Measurements from ENCODE around the gene MAD1L1.

MAD1L1 gene

DNA sequence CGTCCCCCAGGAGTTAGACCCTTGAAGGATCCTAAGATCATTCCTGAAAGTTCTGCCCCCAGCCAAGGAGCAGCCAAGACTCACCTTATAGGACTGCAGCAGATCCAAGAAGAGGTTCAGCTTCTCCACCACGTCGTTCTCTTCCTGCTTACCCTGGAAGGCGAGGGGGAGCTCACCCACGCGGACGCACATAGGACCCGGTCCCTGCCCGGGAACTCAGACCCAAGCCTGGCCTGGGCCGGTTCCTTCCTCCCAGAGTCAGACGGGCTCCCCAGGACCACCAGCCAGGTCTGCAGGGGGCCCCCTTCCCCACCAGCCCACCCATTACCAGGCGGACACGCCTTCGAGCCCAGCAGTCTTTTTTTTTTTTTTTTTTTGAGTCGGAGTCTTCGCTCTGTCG is 24.9 kb upstream of the MAD1L1 start:
- no peak overlapping the region for H3K4me3 ChIP-seq (ENCODE audit: low read length)
- H3K27ac ChIP-seq (ENCODE audit: low read length): no peak overlapping the region
- H3K27me3 ChIP-seq (ENCODE audit: insufficient read depth, low read length): no peaks in the 10 kb centered on the region
- no peaks in the 10 kb centered on the region for H3K4me1 ChIP-seq (ENCODE audit: insufficient read depth, low read length)
- no peak overlapping the region for H3K9ac ChIP-seq (ENCODE audit: low read depth, low read length)
- H3K36me3 ChIP-seq (ENCODE audit: insufficient read depth, low read depth, low read length): peaks cover 11% of the 10 kb centered on the region
- H3K9me3 ChIP-seq (ENCODE audit: insufficient read depth, low read depth, low read length): no peaks in the 10 kb centered on the region

DNA sequence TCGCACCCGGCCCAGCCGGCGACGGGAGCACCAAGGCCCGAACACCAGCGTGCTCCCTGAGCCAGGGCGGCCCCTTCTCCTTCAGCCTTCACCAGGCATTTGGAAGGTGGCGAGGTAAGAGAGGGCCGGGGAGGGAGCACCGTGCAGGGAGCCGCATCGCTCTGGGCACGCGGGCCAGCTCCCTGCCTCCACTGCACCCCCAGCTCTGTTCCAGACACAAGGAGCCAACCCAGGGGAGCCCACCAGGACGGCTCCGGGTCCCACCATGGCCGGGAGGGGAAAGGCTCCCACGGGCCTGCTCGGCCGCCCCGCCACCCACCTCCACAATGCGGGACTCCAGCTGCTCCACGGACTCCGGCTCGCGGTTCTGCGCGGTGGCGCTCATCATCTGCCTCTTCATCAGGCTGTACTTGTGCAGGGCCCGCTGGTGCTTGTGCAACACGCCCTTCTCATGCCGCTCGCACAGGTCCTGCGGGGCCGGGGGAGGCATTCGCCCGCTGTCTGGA is 24.4 kb upstream of the MAD1L1 start:
- no peaks in the 10 kb centered on the region for H3K27me3 ChIP-seq (ENCODE audit: insufficient read depth, low read length)
- peaks cover 6% of the 10 kb centered on the region for H3K36me3 ChIP-seq (ENCODE audit: insufficient read depth, low read depth, low read length)
- H3K27ac ChIP-seq (ENCODE audit: low read length): no peak overlapping the region
- no peak overlapping the region for H3K4me3 ChIP-seq (ENCODE audit: low read length)
- no peaks in the 10 kb centered on the region for H3K4me1 ChIP-seq (ENCODE audit: insufficient read depth, low read length)
- H3K9me3 ChIP-seq (ENCODE audit: insufficient read depth, low read depth, low read length): no peaks in the 10 kb centered on the region
- no peak overlapping the region for H3K9ac ChIP-seq (ENCODE audit: low read depth, low read length)

DNA sequence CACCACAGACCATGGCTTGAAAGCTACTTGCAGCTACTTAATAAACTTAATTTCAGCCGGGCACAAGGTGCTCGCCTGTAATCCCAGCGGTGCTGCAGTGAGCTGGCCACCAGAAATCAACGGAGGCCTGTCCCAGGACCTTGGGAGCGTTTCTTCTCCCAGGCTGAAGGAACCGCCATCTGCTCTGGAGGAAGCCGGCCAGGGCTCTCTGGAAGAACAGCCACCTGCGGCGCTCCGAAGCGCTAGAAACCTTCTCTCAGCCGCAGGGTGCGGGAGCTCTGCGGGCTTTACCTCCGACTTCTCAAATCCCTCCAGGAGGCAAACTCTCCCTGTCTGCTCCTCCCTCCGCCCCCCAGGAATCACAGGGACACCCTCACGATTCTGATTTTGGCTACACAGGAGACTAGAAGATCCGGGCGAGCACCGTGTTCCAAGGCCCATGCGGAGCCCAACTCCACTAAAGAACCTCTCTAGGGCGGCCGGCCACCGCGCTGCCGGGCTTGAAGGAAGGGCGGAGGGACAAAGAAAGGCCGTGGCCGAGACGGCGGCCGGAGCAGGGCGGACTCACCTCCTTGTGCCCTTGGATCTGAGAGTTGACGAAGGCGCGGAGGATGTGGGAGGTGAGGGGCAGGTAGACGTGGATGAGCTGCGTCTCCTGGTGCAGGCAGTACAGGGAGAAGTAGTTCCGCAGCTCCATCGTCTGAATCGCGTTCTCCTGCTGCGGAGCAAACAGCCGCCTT is 23.7 kb upstream of the MAD1L1 start:
- H3K27ac ChIP-seq (ENCODE audit: low read length): no peak overlapping the region
- H3K9ac ChIP-seq (ENCODE audit: low read depth, low read length): no peak overlapping the region
- no peaks in the 10 kb centered on the region for H3K4me1 ChIP-seq (ENCODE audit: insufficient read depth, low read length)
- no peaks in the 10 kb centered on the region for H3K27me3 ChIP-seq (ENCODE audit: insufficient read depth, low read length)
- H3K4me3 ChIP-seq (ENCODE audit: low read length): no peak overlapping the region
- peaks cover 5% of the 10 kb centered on the region; the same call in 1 of the 2 replicates for H3K36me3 ChIP-seq (ENCODE audit: insufficient read depth, low read depth, low read length)
- no peaks in the 10 kb centered on the region for H3K9me3 ChIP-seq (ENCODE audit: insufficient read depth, low read depth, low read length)

DNA sequence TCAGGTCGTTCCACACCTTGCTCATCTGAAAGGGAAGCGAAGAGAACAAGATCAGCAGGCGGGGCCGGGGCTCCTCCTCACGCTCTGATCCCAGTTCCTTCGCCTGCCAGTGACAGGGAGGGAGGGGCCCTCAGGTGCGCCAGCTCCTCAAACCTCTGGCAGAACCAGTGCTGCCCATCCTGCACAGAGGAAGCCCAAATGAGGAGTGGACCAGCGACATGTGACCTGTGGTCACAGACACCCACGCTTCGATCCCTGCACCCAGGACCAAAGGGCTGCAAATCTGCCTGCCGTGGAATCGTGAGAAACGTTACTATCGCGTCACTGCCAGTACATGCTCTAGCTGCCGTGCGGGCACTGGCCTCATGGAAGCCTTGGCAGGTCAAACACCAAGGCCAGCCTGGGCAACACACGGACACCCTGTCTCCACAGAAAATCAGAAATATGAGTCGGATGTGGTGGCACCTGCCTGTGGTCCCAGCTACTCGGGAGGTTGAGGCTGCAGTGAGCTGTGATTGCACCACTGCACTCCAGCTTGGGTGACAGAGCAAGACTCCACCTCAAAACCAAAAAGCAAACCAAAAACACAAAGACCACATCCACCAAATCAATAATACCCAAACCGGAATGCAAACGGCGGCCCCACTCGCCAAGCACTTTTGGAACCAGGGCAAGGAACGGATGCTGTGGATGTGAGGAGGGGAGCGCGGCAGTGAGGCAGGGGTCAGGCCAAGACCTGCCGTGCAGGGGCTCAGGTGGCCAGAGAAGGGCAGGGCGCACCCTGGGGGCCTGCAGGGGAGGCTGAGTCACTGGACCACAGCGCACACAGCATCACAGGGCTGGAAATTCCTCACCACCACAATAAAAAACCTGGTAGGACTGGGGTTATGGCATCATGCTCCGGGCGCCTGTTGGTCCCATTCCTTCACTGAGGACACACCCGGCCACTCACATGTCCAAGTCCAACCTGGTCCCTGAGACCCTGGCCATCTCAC is 22.7 kb upstream of the MAD1L1 start:
- Histone ChIP-seq H3K27me3 (ENCODE audit: insufficient read depth, low read length) (no peaks in the 10 kb centered on the region), H3K9ac (ENCODE audit: low read depth, low read length) (no peak overlapping the region), H3K4me3 (ENCODE audit: low read length) (no peak overlapping the region), H3K27ac (ENCODE audit: low read length) (no peak overlapping the region), H3K9me3 (ENCODE audit: insufficient read depth, low read depth, low read length) (no peaks in the 10 kb centered on the region), H3K4me1 (ENCODE audit: insufficient read depth, low read length) (no peaks in the 10 kb centered on the region), H3K36me3 (ENCODE audit: insufficient read depth, low read depth, low read length) (peaks cover 5% of the 10 kb centered on the region; the same call in 1 of the 2 replicates)

DNA sequence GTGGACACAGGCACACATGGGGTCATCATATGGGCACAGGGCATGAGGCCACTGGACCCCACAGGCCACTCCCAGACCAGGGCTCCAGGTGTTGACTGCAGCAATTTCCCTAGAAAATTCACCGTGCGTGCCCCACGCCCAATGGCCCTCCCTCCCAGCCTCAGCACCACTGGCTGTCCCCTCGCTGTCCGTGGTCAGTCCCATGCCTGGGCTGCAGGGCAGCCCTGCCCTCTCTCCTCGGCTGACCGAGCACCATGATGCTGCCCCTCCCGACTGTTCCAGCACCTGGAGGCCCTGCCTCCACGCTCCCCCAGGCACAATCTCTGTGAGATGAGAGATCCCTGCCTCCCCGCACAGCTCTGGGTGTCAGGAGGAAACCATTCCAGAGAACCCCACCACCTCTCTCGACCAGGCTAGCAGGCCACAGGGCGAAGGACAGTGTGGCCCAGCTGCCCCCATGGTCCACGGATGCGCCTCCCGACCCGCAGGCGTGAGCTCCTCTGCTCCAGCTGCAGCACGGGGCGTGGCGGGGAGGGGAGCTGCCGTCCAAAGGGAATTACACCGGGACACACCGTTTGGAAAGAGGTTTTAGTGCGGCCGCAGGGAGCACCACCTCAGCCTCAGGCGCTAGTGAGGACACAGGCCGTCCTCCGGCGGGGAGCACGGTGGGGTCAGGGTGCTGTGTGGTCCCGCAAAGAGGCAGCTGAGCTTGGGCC is 21.8 kb upstream of the MAD1L1 start:
- peaks cover 5% of the 10 kb centered on the region; the same call in 1 of the 2 replicates for H3K36me3 ChIP-seq (ENCODE audit: insufficient read depth, low read depth, low read length)

DNA sequence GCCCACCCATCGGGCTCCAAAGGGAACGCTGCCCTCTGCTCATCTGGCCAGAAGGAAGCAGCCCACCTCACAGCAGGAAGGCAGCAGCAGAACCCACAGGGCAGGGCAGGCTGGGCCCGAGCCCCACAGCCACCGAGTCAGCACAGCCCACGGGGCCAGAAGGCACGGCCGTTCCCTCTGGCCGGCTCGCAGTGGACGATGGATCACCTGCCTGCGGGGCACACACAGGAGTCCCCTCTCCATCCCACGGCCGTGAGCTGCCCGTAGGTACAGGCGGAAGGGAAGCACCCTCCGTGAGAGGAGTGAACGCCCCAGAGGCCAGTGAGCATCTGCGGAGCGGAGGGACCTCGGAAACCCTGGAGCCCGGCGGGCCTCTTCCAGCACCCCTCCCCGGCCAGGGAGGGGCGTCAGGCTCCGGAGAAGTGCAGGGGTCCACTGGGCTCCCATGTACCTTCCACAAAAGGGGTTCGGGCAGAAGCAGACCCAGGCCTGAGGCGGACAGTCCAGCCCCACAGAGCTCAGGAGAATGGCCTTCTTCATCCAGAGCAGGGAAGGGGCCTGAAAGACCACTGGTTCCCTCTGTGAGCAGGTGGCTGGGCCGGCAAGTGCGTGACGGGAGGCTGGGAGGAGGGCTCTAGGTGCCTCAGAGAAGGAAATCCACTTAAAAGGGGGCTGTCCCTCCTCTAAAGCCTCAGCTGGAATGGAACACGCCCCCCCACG is 20.9 kb upstream of the MAD1L1 start:
- no peak overlapping the region for H3K9ac ChIP-seq (ENCODE audit: low read depth, low read length)
- no peaks in the 10 kb centered on the region for H3K4me1 ChIP-seq (ENCODE audit: insufficient read depth, low read length)
- no peak overlapping the region for H3K4me3 ChIP-seq (ENCODE audit: low read length)
- H3K36me3 ChIP-seq (ENCODE audit: insufficient read depth, low read depth, low read length): peaks cover 5% of the 10 kb centered on the region; the same call in 1 of the 2 replicates
- no peaks in the 10 kb centered on the region for H3K27me3 ChIP-seq (ENCODE audit: insufficient read depth, low read length)
- no peaks in the 10 kb centered on the region for H3K9me3 ChIP-seq (ENCODE audit: insufficient read depth, low read depth, low read length)
- H3K27ac ChIP-seq (ENCODE audit: low read length): no peak overlapping the region

More for the DNA sequence above, 21.8 kb upstream of the MAD1L1 start:
- no peak overlapping the region for H3K4me3 ChIP-seq (ENCODE audit: low read length)
- no peaks in the 10 kb centered on the region for H3K4me1 ChIP-seq (ENCODE audit: insufficient read depth, low read length)
- H3K9me3 ChIP-seq (ENCODE audit: insufficient read depth, low read depth, low read length): no peaks in the 10 kb centered on the region
- no peak overlapping the region for H3K9ac ChIP-seq (ENCODE audit: low read depth, low read length)
- no peaks in the 10 kb centered on the region for H3K27me3 ChIP-seq (ENCODE audit: insufficient read depth, low read length)
- no peak overlapping the region for H3K27ac ChIP-seq (ENCODE audit: low read length)

DNA sequence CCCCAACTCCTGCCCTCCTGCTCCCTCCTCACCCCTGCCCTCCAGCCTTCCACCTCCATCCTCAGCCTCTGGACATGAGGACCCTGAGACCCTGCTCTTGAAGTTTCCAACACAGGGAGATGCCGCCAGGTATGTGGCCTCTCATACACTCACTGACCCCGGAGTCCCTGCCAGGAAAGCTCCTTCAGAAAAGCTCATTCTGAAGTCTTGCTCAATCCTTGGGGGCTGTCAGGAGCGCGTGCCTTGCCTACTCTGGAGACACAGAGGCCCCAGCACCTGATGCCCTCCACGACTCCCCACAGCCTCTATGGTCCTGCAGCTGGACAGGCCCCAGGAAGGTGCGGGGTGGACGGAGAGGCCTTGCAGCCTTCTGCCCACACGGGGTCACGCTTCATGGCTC is 20.3 kb upstream of the MAD1L1 start:
- Histone ChIP-seq H3K27me3 (ENCODE audit: insufficient read depth, low read length) (no peaks in the 10 kb centered on the region), H3K4me1 (ENCODE audit: insufficient read depth, low read length) (no peaks in the 10 kb centered on the region), H3K9ac (ENCODE audit: low read depth, low read length) (no peak overlapping the region; the same call in 1 of the 2 replicates), H3K9me3 (ENCODE audit: insufficient read depth, low read depth, low read length) (no peaks in the 10 kb centered on the region), H3K4me3 (ENCODE audit: low read length) (no peak overlapping the region), H3K36me3 (ENCODE audit: insufficient read depth, low read depth, low read length) (peaks cover 5% of the 10 kb centered on the region; the same call in 1 of the 2 replicates), H3K27ac (ENCODE audit: low read length) (no peak overlapping the region)

DNA sequence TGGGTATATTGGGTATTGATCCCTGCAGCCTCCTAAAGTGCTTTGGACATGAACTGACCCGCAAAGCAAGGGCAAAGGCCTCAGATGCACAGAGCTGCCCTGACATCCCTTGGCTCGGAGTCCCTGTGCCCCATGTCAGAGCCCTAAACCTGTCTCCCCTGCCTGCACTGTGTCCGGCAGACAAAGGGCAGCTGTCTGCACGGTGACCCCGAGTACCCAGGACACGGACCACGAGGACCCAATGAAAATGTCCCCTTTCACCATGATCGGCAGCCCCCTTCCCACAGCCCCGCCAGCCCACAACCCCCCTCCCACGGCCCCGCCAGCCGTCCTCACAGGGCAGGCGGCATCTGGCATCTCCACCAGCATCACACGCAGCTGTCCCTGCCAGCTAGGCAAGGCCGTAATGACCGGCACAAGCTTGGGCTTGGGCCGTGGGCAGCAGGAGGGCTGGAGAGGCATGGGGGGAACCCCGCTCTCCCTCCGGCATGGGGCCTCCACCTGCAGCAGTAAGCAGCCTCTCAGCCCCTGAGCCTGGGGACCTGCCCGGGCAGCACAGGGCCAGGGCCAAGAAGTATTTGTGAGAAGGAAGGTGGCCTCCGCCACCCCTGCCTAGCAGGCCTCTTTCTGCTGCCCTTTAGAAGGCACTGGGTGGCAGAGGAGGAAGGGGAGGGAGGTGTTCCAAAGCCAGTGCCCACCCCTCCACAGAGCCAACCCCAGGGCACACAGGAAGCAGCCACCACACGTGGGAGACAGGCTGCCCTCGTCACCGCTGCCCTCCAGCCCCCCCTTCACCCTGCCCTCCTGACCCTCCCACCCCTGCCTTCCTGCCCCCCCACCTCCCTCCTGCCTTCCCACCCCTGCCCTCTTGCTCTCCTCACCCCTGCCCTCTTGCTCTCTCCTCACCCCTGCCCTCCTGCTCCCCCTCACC is 19.4 kb upstream of the MAD1L1 start:
- Histone ChIP-seq H3K36me3 (ENCODE audit: insufficient read depth, low read depth, low read length) (peaks cover 5% of the 10 kb centered on the region; the same call in 1 of the 2 replicates), H3K4me3 (ENCODE audit: low read length) (no peak overlapping the region), H3K9ac (ENCODE audit: low read depth, low read length) (no peak overlapping the region), H3K9me3 (ENCODE audit: insufficient read depth, low read depth, low read length) (no peaks in the 10 kb centered on the region), H3K4me1 (ENCODE audit: insufficient read depth, low read length) (no peaks in the 10 kb centered on the region), H3K27ac (ENCODE audit: low read length) (no peak overlapping the region), H3K27me3 (ENCODE audit: insufficient read depth, low read length) (no peaks in the 10 kb centered on the region)

DNA sequence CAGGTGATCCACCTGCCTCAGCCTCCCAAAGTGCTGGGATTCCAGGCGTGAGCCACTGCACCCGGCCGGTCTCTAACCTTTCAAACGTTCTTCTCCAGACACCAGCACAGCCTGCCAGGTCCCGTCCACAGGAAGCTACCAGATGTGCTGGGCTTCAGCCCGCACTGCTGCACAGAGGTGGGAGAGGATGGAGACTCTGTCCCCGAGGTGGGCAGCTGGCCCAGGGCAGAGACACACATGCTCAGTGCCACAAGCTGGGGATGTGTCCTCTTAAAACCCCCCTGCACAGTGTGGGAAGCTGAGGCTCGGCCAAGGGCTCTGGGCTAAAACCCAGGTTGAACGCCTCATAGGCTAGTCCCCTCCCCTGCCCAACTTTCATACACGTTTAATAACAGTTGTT is 18.6 kb upstream of the MAD1L1 start:
- no peaks in the 10 kb centered on the region for H3K4me1 ChIP-seq (ENCODE audit: insufficient read depth, low read length)
- peaks cover 5% of the 10 kb centered on the region for H3K36me3 ChIP-seq (ENCODE audit: insufficient read depth, low read depth, low read length)
- H3K9me3 ChIP-seq (ENCODE audit: insufficient read depth, low read depth, low read length): no peaks in the 10 kb centered on the region
- no peak overlapping the region for H3K4me3 ChIP-seq (ENCODE audit: low read length)
- no peak overlapping the region for H3K9ac ChIP-seq (ENCODE audit: low read depth, low read length)
- no peak overlapping the region for H3K27ac ChIP-seq (ENCODE audit: low read length)
- no peaks in the 10 kb centered on the region for H3K27me3 ChIP-seq (ENCODE audit: insufficient read depth, low read length)

DNA sequence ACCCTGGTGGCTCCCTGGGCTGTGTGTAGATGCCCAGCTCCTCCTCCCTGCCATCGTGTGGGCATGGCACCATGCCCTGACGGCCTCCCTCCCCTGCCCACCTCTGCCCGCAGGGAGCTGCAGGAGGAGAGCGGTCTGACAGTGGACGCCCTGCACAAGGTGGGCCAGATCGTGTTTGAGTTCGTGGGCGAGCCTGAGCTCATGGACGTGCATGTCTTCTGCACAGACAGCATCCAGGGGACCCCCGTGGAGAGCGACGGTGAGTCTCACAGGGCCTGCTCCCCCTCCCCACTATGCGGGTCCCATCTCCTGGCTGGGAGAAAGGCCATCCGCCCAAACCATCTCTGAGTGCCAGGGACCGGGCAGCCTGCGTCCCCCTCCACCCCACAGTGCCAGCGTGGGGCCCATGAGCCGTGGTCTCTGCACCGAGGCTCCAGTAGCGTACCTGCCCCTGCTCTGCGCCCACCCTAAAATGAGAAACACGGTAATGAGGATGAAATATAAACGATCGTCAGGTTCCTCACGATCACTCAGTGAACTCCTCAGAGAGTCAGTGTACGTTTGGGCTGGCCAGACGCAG is 17.1 kb upstream of the MAD1L1 start:
- Histone ChIP-seq H3K27me3 (ENCODE audit: insufficient read depth, low read length) (no peaks in the 10 kb centered on the region), H3K4me1 (ENCODE audit: insufficient read depth, low read length) (no peaks in the 10 kb centered on the region), H3K27ac (ENCODE audit: low read length) (no peak overlapping the region), H3K36me3 (ENCODE audit: insufficient read depth, low read depth, low read length) (peaks cover 16% of the 10 kb centered on the region), H3K9me3 (ENCODE audit: insufficient read depth, low read depth, low read length) (no peaks in the 10 kb centered on the region), H3K9ac (ENCODE audit: low read depth, low read length) (no peak overlapping the region), H3K4me3 (ENCODE audit: low read length) (no peak overlapping the region)
